ENCODE measurements around the gene CCNJ. TPM values are rescaled to one million over a fixed set of nuclear protein-coding genes. Genes with fewer than 3 reads are reported as not detected.
A peak's percentile ranks its signal among the peaks of the same experiment; 100 is the strongest.

Gene CCNJ
- total RNA-seq, 1 experiment from 2014 or later: 9.3 TPM

DNA sequence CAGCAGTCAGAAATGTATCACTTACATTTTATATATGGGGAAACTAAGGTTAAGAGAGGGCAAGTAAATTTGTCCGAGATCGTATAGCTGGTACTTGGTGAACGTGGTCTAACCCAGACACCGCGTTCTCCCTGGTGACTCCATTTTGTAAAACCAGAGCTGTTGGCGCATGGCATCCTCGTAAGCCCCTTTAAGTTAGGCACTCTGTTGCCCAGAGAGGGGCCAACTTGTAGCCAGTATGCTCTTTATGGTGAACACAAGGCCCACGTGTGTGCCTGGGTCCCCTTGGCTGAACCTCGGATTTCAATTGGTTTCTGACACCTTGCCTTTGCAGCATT, 47.0 kb downstream of the CCNJ start:
- intact Hi-C loops (cut with micrococcal nuclease): loop anchor here (1.0 kb wide), 1 partner anchor 40 kb away; the partner anchor contains the start of gene ZNF518A
- Mint-ChIP-seq H3K27ac (ENCODE audit: low read depth, unreplicated experiment) (peak overlapping the region; percentile 99), H3K4me1 (ENCODE audit: insufficient read depth, unreplicated experiment) (no peaks in the 10 kb centered on the region), H3K9me3 (ENCODE audit: unreplicated experiment) (no peaks in the 10 kb centered on the region), H3K36me3 (ENCODE audit: insufficient read depth, unreplicated experiment) (peaks cover 16% of the 10 kb centered on the region), H3K4me3 (ENCODE audit: unreplicated experiment) (peak overlapping the region; percentile 86), H3K27me3 (ENCODE audit: insufficient read depth, unreplicated experiment) (peaks cover 37% of the 10 kb centered on the region)
- no peak for DNase-seq (ENCODE audit: unreplicated experiment)
- TF ChIP-seq CTCF (IDR thresholded peaks at IDR 0.05; ENCODE audit: unreplicated experiment): no peak
- BruUV-seq (replicated peaks): TSS peak; percentile 94
- POLR2A ChIA-PET: interaction anchor here (0.6 to 3.1 kb wide), 15 partner anchors 10 to 1615 kb away, joined by 3 to 89 read pairs (median 4); partner anchors contain the start of genes BLNK, CCNJ and ZNF518A
- CTCF ChIA-PET: interaction anchor here (0.6 to 0.9 kb wide), 3 partner anchors 15 to 133 kb away, joined by 3 to 4 read pairs (median 3); no protein-coding TSS in a partner anchor

GRCh38 chr10:96092999-96093767, 49.8 kb downstream of the CCNJ start:
- no peaks in the 10 kb centered on the region for H3K4me1 Mint-ChIP-seq (ENCODE audit: insufficient read depth, unreplicated experiment)
- H3K4me3 Mint-ChIP-seq (ENCODE audit: unreplicated experiment): no peak overlapping the region
- POLR2A ChIA-PET: interaction anchor here (1.2 kb wide), 1 partner anchor 37 kb away, joined by 4 read pairs; the partner anchor contains the start of gene ZNF518A
- no TSS peak for BruUV-seq (replicated peaks)
- H3K9me3 Mint-ChIP-seq (ENCODE audit: unreplicated experiment): no peaks in the 10 kb centered on the region
- H3K27me3 Mint-ChIP-seq (ENCODE audit: insufficient read depth, unreplicated experiment): peaks cover 65% of the 10 kb centered on the region
- CTCF ChIA-PET: interaction anchor here (0.6 to 1.1 kb wide), 3 partner anchors 22 to 211 kb away, joined by 3 read pairs; partner anchors contain the start of gene DNTT
- H3K36me3 Mint-ChIP-seq (ENCODE audit: insufficient read depth, unreplicated experiment): peaks cover 15% of the 10 kb centered on the region
- H3K27ac Mint-ChIP-seq (ENCODE audit: low read depth, unreplicated experiment): no peak overlapping the region
- TF ChIP-seq CTCF (IDR thresholded peaks at IDR 0.05; ENCODE audit: unreplicated experiment): no peak
- intact Hi-C loops (cut with micrococcal nuclease): no loop called here
- no peak for DNase-seq (ENCODE audit: unreplicated experiment)

DNA sequence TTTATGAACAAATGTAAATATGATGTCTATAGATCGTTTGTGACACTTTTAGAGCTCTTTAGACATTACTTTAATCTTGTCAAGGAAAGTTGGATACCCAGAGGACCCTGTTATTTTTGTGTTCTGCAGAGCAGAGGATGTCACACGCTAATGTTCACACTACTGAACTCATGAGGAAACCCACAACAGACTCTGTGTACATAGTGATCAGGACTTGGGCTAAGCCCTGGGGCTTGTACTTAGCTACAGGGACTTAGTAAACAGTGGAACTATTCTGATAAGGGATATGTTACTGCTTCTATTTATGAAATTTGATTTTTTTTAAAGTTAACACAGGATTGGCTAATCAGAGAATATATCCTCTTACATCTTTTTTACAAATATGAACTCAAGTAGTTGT, 50.6 kb downstream of the CCNJ start:
- Mint-ChIP-seq H3K9me3 (ENCODE audit: unreplicated experiment) (no peaks in the 10 kb centered on the region), H3K27ac (ENCODE audit: low read depth, unreplicated experiment) (no peak overlapping the region), H3K4me1 (ENCODE audit: insufficient read depth, unreplicated experiment) (no peaks in the 10 kb centered on the region), H3K36me3 (ENCODE audit: insufficient read depth, unreplicated experiment) (peaks cover 11% of the 10 kb centered on the region), H3K27me3 (ENCODE audit: insufficient read depth, unreplicated experiment) (peaks cover 73% of the 10 kb centered on the region), H3K4me3 (ENCODE audit: unreplicated experiment) (no peak overlapping the region)
- ChIA-PET CTCF (interaction anchor here (0.7 to 1.1 kb wide), 4 partner anchors 21 to 547 kb away, joined by 3 read pairs; partner anchors contain the start of gene ZNF518A), POLR2A (interaction anchor here (1.2 kb wide), 1 partner anchor 36 kb away, joined by 4 read pairs; the partner anchor contains the start of gene ZNF518A)
- no TSS peak for BruUV-seq (replicated peaks)
- no peak for DNase-seq (ENCODE audit: unreplicated experiment)
- intact Hi-C loops (cut with micrococcal nuclease): no loop called here
- TF ChIP-seq CTCF (IDR thresholded peaks at IDR 0.05; ENCODE audit: unreplicated experiment): no peak

GRCh38 chr10:96096958-96097357, 53.6 kb downstream of the CCNJ start:
- CTCF ChIA-PET: interaction anchor here (1.0 kb wide), 1 partner anchor 50 kb away, joined by 4 read pairs; no protein-coding TSS in a partner anchor
- no peak for DNase-seq (ENCODE audit: unreplicated experiment)
- Mint-ChIP-seq H3K4me3 (ENCODE audit: unreplicated experiment) (no peak overlapping the region), H3K27me3 (ENCODE audit: insufficient read depth, unreplicated experiment) (peaks cover 97% of the 10 kb centered on the region), H3K9me3 (ENCODE audit: unreplicated experiment) (no peaks in the 10 kb centered on the region), H3K27ac (ENCODE audit: low read depth, unreplicated experiment) (no peak overlapping the region), H3K4me1 (ENCODE audit: insufficient read depth, unreplicated experiment) (no peaks in the 10 kb centered on the region), H3K36me3 (ENCODE audit: insufficient read depth, unreplicated experiment) (no peaks in the 10 kb centered on the region)
- POLR2A ChIA-PET: interaction anchor here (1.0 kb wide), 2 partner anchors 33 to 174 kb away, joined by 3 read pairs; partner anchors contain the start of genes BLNK and ZNF518A
- intact Hi-C loops (cut with micrococcal nuclease): no loop called here
- no peak for TF ChIP-seq CTCF (IDR thresholded peaks at IDR 0.05; ENCODE audit: unreplicated experiment)
- no TSS peak for BruUV-seq (replicated peaks)
